ENCODE data around the gene IRS1.

Gene IRS1

GRCh38 chr2:226732478-226733188, 67.0 kb downstream of the IRS1 start:
- no peak overlapping the region for H3K4me3 ChIP-seq (ENCODE audit: low read depth, low read length)

DNA sequence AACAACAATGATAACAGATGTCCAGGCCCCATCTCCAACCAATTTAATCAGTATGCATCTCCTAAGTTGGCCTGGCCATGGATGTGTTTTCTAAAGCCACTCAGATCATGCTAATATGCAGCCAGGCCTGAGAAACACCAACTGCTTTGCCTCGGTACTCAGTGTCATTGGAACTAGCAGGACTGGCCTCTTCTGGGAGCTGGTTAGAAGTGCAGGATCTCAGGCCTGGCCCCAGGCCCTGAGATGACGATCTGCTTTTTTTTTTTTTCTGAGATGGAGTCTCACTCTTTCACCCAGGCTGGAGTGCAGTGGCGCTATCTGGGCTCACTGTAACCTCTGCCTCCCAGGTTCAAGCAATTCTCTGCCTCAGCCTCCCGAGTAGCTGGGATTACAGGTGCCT, 69.1 kb downstream of the IRS1 start:
- no peak overlapping the region for H3K4me3 ChIP-seq (ENCODE audit: low read depth, low read length)

- no peak overlapping the region for H3K4me3 ChIP-seq (ENCODE audit: low read depth, low read length)
These were observed 70.6 kb downstream of the IRS1 start for GRCh38 chr2:226728996-226729395.

- no peak overlapping the region for H3K4me3 ChIP-seq (ENCODE audit: low read depth, low read length)
These were observed 72.4 kb downstream of the IRS1 start for GRCh38 chr2:226727251-226727650.

DNA sequence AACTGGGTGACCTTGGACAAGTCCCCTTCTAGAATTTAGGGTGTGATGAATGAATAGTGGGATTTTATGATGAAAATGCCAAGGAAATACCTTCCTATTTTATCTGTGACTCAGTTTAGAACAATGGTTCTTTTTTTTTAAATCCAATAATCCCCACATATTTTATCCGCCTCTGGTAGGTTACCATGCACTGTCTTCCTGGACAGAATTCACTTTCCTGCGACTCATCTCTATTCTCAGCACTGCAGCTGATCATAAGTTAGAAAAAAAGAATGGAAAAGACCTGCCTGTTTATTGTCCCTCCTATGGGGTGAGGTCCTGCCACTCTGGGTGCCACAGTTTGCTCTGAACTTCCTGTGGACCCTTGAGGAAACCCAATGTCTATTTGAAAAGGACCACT, 73.1 kb downstream of the IRS1 start:
- H3K4me3 ChIP-seq (ENCODE audit: low read depth, low read length): no peak overlapping the region

DNA sequence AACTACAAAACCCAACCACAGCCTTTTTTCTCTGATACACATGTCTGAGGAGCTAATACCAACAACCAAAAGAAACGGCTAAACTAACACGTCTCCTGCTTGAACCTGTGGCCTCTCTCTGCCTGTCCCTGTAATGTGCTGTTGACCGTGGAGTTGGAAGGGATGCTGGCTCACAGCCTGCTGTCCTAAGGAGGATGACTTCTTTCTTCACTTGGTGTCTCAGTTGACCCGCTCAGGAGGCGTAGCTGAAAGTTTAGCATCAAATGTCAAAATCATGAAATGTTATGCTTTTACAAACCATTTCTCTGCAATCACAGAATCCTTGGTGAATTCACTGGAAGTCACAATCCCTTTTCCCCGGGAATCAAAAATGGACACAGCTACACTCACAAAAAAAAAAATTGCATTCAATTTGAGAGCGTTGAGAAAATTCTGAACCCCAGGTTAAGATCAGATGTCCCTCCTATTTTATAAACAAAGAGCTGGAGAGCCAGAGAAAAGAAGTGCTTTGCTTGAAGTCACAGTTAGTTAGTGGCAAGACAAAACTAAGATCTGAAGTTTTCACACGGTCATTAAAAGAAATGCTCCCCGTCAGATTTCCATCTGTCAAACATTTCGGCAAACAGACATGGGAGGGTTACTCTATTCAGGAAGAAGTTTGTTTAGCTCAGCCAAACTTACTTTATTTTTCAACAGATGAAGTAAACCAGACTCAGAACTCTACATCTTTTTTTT, 74.3 kb downstream of the IRS1 start:
- H3K4me3 ChIP-seq (ENCODE audit: low read depth, low read length): no peak overlapping the region

- no peak overlapping the region for H3K4me3 ChIP-seq (ENCODE audit: low read depth, low read length)
These were observed 78.1 kb downstream of the IRS1 start for GRCh38 chr2:226721541-226721940.

DNA sequence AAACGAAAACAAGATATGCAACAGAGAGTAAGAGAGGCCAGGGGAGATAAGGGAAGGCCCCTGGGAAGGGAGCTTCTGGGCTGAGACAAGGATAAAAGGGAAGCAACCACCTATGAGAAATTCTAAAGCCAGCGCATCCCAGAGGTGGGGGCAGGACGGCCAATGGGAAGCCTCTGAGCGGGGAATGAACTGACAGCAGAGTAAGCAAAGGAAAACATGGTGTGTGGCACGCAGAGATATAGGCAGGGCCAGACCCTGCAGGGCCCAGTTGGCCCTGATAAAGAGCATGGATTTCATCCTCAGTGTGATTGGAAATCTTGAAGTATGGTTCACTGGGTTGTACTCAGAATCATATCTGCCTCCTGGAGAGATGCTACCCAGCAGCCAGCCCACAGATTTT, 78.7 kb downstream of the IRS1 start:
- H3K4me3 ChIP-seq (ENCODE audit: low read depth, low read length): no peak overlapping the region

DNA sequence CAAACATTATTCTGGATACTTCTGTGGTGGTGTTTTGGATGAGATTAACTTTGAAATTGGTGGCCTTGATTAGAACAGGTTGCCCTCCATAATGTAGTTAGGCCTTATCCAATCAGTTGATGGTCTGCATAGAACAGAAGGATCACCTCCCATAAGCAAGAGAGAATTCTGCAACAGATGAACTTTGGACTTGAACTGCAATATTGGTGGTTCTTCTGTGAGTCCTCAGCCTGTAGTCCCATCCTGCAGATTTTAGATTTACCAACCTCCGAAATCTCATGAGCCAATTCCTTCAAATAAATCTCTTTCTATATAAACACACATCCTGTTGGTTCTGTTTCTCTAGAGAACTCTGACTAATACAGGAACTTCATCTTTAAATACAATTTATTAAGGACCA, 81.9 kb downstream of the IRS1 start:
- H3K4me3 ChIP-seq (ENCODE audit: low read depth, low read length): no peak overlapping the region

GRCh38 chr2:226716126-226716525, 83.5 kb downstream of the IRS1 start:
- H3K4me3 ChIP-seq (ENCODE audit: low read depth, low read length): no peak overlapping the region

GRCh38 chr2:226715347-226715990, 84.2 kb downstream of the IRS1 start:
- H3K4me3 ChIP-seq (ENCODE audit: low read depth, low read length): no peak overlapping the region

DNA sequence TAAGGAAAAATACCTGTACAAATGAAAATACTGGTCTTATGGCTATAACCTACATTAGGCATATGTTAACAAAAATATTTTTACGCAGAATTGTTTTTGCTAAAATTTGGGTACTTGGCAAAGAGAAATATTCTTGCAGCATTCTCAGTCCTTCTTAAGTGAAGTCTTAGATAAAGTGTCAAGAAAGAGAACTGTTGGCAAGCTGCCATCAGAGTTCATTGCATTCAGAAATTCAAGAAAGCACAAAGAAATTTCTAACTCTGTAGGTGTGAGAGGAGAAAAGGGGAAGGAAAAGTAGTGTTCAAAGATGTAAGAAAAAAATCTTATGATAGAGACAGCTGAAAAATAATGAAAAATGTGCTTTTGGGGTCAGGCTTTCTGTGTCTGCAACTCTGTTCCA, 86.7 kb downstream of the IRS1 start:
- H3K4me3 ChIP-seq (ENCODE audit: low read depth, low read length): no peak overlapping the region

- H3K4me3 ChIP-seq (ENCODE audit: low read depth, low read length): no peak overlapping the region
These were observed 87.9 kb downstream of the IRS1 start for GRCh38 chr2:226711606-226712296.

DNA sequence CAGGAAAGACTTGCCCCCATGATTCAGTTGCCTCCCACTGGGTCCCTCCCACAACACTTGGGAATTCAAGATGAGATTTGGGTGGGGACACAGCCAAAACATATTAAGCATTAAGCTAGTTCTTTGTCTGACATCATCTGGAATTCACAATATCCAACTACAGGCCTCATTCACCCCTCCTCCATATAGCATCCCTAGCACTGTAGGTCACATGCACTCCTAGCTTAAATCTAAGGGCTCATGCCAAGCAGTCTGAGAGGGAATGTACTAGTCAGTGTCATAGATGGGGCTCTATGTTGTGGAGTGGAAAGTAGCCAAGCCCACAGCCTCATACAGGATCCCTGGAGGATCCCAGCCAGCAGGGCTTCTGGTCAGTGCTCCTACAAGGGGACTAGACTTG, 92.1 kb downstream of the IRS1 start:
- no peak overlapping the region for H3K4me3 ChIP-seq (ENCODE audit: low read depth, low read length)

DNA sequence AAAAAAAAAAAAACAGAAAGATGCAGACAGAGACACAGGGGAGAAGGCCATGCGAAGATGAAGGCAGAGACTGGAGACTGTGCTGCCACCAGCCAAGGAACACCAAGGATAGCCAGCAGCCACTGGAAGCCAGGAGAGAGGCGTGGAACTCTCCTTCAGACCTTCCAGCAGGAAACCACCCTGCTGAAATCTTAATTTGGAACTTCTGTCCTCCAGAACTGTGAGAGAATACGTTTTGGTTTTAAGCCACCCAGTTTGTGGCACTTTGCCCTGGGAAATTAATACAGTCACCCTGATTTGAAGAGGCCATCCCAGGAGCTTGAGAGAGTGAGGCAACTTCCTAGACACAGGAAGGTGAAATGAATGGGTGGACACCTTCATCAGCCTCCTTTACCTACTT, 93.7 kb downstream of the IRS1 start:
- H3K4me3 ChIP-seq (ENCODE audit: low read depth, low read length): no peak overlapping the region

- no peak overlapping the region for H3K4me3 ChIP-seq (ENCODE audit: low read depth, low read length)
These were observed 94.3 kb downstream of the IRS1 start for GRCh38 chr2:226705133-226705886.

GRCh38 chr2:226703514-226703913, 96.1 kb downstream of the IRS1 start:
- no peak overlapping the region for H3K4me3 ChIP-seq (ENCODE audit: low read depth, low read length)

DNA sequence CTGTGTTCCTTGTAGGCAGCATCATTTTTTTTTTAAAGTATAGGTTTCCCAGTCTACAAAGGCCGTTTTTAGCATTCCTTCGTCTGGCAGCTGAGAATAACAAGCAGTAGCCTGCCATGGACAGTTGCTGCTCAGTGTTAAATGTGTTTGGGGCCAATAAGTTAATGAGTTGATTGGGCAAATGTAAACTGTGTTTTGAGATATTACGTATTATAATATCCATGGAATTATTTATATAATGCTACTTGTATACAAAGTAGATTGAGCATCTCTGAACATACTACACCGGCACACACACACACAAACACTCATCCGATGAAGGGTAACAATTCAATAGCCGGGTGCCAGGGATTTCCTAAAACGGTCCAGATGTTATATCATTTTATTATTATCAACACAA, 97.2 kb downstream of the IRS1 start:
- H3K4me3 ChIP-seq (ENCODE audit: low read depth, low read length): no peak overlapping the region

DNA sequence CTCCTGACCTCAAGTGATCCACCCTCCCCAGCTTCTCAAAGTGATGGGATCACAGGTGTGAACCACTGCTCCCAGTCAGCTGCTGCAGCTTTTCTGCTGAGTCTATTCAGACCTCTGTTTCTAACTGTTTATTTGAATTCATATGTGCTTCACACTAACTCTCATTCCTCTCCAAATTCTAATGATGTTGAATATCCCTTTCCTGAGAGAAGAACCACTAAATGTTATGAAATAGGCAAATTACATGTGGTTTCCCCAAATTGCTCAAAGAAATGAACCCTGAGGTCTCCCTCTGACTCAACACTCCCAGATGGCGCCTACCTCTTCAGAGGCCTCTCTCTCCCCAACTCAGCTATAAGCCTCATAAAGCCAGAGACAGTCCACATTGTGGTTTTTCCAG, 98.6 kb downstream of the IRS1 start:
- no peak overlapping the region for H3K4me3 ChIP-seq (ENCODE audit: low read depth, low read length)

DNA sequence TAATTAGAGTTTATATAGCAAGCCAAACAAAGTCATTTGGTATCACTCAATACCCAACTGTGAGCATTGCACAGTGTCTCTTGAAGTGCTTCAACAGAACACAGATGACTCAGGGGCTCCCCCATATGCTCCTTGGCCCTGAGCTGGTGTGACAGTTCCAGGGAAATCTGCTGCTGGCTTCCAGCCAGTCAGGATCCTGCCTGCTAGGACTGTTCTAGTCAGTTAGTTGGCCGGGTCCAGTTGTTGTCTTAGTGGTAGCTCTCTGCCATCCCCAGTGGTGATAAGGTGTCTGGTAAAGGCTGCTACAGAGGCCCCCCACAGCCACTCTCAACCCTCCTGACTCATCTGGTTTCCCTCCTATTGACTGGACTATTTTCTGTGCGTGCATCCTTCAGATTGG, 100.3 kb downstream of the IRS1 start:
- no peak overlapping the region for H3K4me3 ChIP-seq (ENCODE audit: low read depth, low read length)

DNA sequence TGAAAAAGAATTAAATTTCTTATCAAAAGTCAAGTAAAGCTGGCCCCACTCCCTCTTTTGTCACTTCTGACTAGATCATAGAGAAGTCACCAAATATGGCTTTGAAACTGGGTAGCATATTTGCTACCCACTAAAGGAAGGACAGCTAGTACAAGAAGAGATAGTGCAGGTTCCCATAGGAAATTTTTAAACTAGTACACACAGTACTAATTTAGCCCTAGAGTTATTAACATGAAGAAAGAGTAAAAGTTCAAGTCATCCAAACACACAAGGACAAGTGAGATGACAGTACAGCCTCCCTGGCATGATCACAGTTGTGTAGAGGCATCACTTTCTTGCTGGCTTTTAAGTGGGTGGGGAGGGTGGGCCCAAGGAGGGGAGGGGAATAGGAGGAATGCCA, 100.9 kb downstream of the IRS1 start:
- H3K4me3 ChIP-seq (ENCODE audit: low read depth, low read length): no peak overlapping the region
